Measurements from ENCODE around the gene TXNDC2. TPM values are rescaled to one million over a fixed set of nuclear protein-coding genes. Genes with fewer than 3 reads are reported as not detected.

TXNDC2 gene
- total and polyA plus RNA-seq, 10 of the 15 experiments (the other 5 are each of a cell fraction or from before 2014, with no cell fraction given) = 0.04 to 0.07 (median 0.06) TPM; not detected in 7

GRCh38 chr18:9907867-9908266 lies 22.1 kb downstream of the TXNDC2 start:
- in situ Hi-C loops (cut with MboI) = loop anchor here (25.0 kb wide), 2 partner anchors 296 to 1296 kb away; partner anchors contain the start of genes PPP4R1 and RAB12
- Histone ChIP-seq H3K4me2 (ENCODE audit: control insufficient read depth, insufficient read depth) (no peak overlapping the region), H2AFZ (ENCODE audit: control insufficient read depth, low read depth, low read length) (no peak overlapping the region), H3K27me3 (replicated peaks in 1 of 2; ENCODE audit: control insufficient read depth in 2 of 2, insufficient read depth in 2 of 2, low read length in 1 of 2) (no peaks in the 10 kb centered on the region; a peak in 1 of 4 replicates), H3K79me2 (ENCODE audit: control insufficient read depth, insufficient read depth, low read length) (no peaks in the 10 kb centered on the region), H3K9ac (ENCODE audit: control insufficient read depth, insufficient read depth, low read length) (no peak overlapping the region), H3K9me3 (replicated peaks; ENCODE audit: control insufficient read depth, insufficient read depth, low read length) (no peaks in the 10 kb centered on the region; the same call in 2 of the 3 replicates), H3K36me3 (ENCODE audit: control insufficient read depth in 2 of 2, insufficient read depth in 2 of 2, low read length in 1 of 2) (no peaks in the 10 kb centered on the region), H4K20me1 (ENCODE audit: control insufficient read depth, insufficient read depth) (no peaks in the 10 kb centered on the region), H3K27ac (ENCODE audit: control insufficient read depth, insufficient read depth) (no peak overlapping the region), H3K4me1 (ENCODE audit: control insufficient read depth, insufficient read depth, low read length) (no peaks in the 10 kb centered on the region), H3K4me3 (no peak overlapping the region)
- 50% methylated on average over 4 of the region's 4 CpGs for WGBS (ENCODE audit: insufficient coverage, insufficient replicate concordance, low lambda C conversion rate, missing lambda C conversion rate)
- intact Hi-C loops (cut with micrococcal nuclease; ENCODE audit: unreplicated experiment) = no loop called here
- RAD21 ChIA-PET (ENCODE audit: unreplicated experiment) = no interaction called here
- POLR2A ChIA-PET = no interaction called here
- TF ChIP-seq RAD51 (IDR thresholded peaks at IDR 0.05) (no peak), IKZF1 (conservative IDR thresholded peaks at IDR 0.05) (no peak), HDAC2 (IDR thresholded peaks at IDR 0.05) (no peak), POLR2AphosphoS2 (IDR thresholded peaks at IDR 0.05; ENCODE audit: low read depth, low read length) (no peak), SMARCA5 (IDR thresholded peaks at IDR 0.05) (no peak), ATF3 (IDR thresholded peaks at IDR 0.05; ENCODE audit: borderline replicate concordance, extremely low read depth, low read depth, low read length) (no peak), HDAC6 (IDR thresholded peaks at IDR 0.05; ENCODE audit: unreplicated experiment) (no peak), ASH2L (IDR thresholded peaks at IDR 0.05; ENCODE audit: borderline replicate concordance, low read depth) (no peak), NFYB (IDR thresholded peaks at IDR 0.05; ENCODE audit: insufficient read depth, low read depth, low read length) (no peak), NR2C1 (IDR thresholded peaks at IDR 0.05) (no peak), IRF5 (IDR thresholded peaks at IDR 0.05; ENCODE audit: borderline replicate concordance) (no peak), SIX5 (IDR thresholded peaks at IDR 0.05; ENCODE audit: low read depth, low read length, severe bottlenecking) (no peak), SREBF2 (IDR thresholded peaks at IDR 0.05; ENCODE audit: low read length) (no peak), RB1 (IDR thresholded peaks at IDR 0.05; ENCODE audit: borderline replicate concordance) (no peak), STAT3 (IDR thresholded peaks at IDR 0.05; ENCODE audit: low read depth, low read length) (no peak)
- TF ChIP-seq, protein P1, sequence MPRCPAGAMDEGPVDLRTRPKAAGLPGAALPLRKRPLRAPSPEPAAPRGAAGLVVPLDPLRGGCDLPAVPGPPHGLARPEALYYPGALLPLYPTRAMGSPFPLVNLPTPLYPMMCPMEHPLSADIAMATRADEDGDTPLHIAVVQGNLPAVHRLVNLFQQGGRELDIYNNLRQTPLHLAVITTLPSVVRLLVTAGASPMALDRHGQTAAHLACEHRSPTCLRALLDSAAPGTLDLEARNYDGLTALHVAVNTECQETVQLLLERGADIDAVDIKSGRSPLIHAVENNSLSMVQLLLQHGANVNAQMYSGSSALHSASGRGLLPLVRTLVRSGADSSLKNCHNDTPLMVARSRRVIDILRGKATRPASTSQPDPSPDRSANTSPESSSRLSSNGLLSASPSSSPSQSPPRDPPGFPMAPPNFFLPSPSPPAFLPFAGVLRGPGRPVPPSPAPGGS (IDR thresholded peaks at IDR 0.05; ENCODE audit: borderline replicate concordance, insufficient read depth, low read depth, low read length, poor library complexity, severe bottlenecking) = no peak
- TF ChIP-seq, protein P2, sequence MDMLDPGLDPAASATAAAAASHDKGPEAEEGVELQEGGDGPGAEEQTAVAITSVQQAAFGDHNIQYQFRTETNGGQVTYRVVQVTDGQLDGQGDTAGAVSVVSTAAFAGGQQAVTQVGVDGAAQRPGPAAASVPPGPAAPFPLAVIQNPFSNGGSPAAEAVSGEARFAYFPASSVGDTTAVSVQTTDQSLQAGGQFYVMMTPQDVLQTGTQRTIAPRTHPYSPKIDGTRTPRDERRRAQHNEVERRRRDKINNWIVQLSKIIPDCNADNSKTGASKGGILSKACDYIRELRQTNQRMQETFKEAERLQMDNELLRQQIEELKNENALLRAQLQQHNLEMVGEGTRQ (IDR thresholded peaks at IDR 0.05; ENCODE audit: borderline replicate concordance, low read depth, low read length) = no peak
- BruUV-seq (replicated peaks) = no TSS peak
- FAIRE-seq (no peak), ATAC-seq (no peak), DNase-seq (ENCODE audit: low read depth, low spot score) (no peak)
- SMC1A ChIA-PET (ENCODE audit: uncharacterized antibody, unreplicated experiment) = interaction anchor here (1.3 kb wide), 1 partner anchor 39 kb away, joined by 3 read pairs; no protein-coding TSS in a partner anchor
- CTCF ChIA-PET = no interaction called here
